ENCODE measurements around the gene CCR3. TPM values are rescaled to one million over a fixed set of nuclear protein-coding genes. Genes with fewer than 3 reads are reported as not detected.

CCR3 gene
- total and polyA plus RNA-seq, 2 experiments from 2014 or later, result not detected

GRCh38 chr3:46200211-46200610 lies 42.0 kb upstream of the CCR3 start:
- Histone ChIP-seq H3K36me3 (ENCODE audit: insufficient read depth) (no peaks in the 10 kb centered on the region), H3K27ac (ENCODE audit: low read depth) (no peak overlapping the region), H3K9me2 (ENCODE audit: insufficient read depth) (peaks cover 14% of the 10 kb centered on the region; the same call in 1 of the 2 replicates), H3K79me2 (replicated peaks; ENCODE audit: insufficient read depth) (no peaks in the 10 kb centered on the region), H3F3A (replicated peaks; ENCODE audit: low read depth) (no peaks in the 10 kb centered on the region), H4K20me1 (replicated peaks; ENCODE audit: insufficient read depth) (no peaks in the 10 kb centered on the region), H3K4me2 (no peak overlapping the region), H3K4me3 (no peak overlapping the region), H3K27me3 (ENCODE audit: insufficient read depth) (no peaks in the 10 kb centered on the region), H2AFZ (no peak overlapping the region), H3K4me1 (ENCODE audit: insufficient read depth) (no peaks in the 10 kb centered on the region)
- DNase-seq (ENCODE audit: low spot score), result no peak
- ATAC-seq, result no peak
- Mint-ChIP-seq H3K4me3 (no peak overlapping the region), H3K27me3 (ENCODE audit: insufficient read depth, low read depth, poor library complexity) (peaks cover 2% of the 10 kb centered on the region), H3K4me1 (no peaks in the 10 kb centered on the region), H3K36me3 (ENCODE audit: low read depth) (peaks cover 2% of the 10 kb centered on the region; the same call in 1 of the 3 replicates), H3K27ac (no peak overlapping the region), H3K9me3 (peaks cover 7% of the 10 kb centered on the region)
- no peak for TF ChIP-seq EZH2phosphoT487 (IDR thresholded peaks at IDR 0.05; ENCODE audit: unreplicated experiment)
- TF ChIP-seq ZNF331 (CRISPR knock-in tag; IDR thresholded peaks at IDR 0.05; ENCODE audit: low read depth), result no peak
- TF ChIP-seq ZNF114 (CRISPR knock-in tag; IDR thresholded peaks at IDR 0.05), result no peak
- no peak for TF ChIP-seq NANOG (IDR thresholded peaks at IDR 0.05; ENCODE audit: borderline replicate concordance)
- TF ChIP-seq CTCF (conservative IDR thresholded peaks at IDR 0.05; ENCODE audit: low read depth in 2 of 2), result no peak
- TF ChIP-seq STAT1 (IDR thresholded peaks at IDR 0.05; ENCODE audit: unreplicated experiment), result no peak
- TF ChIP-seq POLR2AphosphoS5 (IDR thresholded peaks at IDR 0.05; ENCODE audit: low read depth), result no peak
- no peak for TF ChIP-seq EZH2 (IDR thresholded peaks at IDR 0.05; ENCODE audit: low read depth, unreplicated experiment)
- no peak for TF ChIP-seq ZNF462 (CRISPR knock-in tag; IDR thresholded peaks at IDR 0.05)
- TF ChIP-seq ETS1 (IDR thresholded peaks at IDR 0.05), result no peak
- TF ChIP-seq JUNB (IDR thresholded peaks at IDR 0.05; ENCODE audit: unreplicated experiment), result no peak
- no peak for TF ChIP-seq REST (IDR thresholded peaks at IDR 0.05; ENCODE audit: unreplicated experiment)
- TF ChIP-seq CREB1 (CRISPR knock-in tag; IDR thresholded peaks at IDR 0.05; ENCODE audit: low read depth), result no peak
